K562 (cell line): ENCODE measurements around the gene KLK1. TPM values are rescaled to one million over a fixed set of nuclear protein-coding genes. Genes with fewer than 3 reads are reported as not detected.

Experiments used
- CEBPG ChIP-seq, 3 experiments: fragments of 200-800 bp in 1 of 3; sonication (Bioruptor generic) in 1 of 3; sonication (generic) in 1 of 3; formaldehyde crosslinking in 1 of 3; IDR thresholded peaks in 2 of 3; conservative IDR thresholded peaks in 1 of 3; 2 replicates each; pipeline versions ENCODE4 v1.6.1 to v1.8.0; 2016 to 2022; ENCODE audit warnings: missing compliant biosample characterization in 2 of 3, missing genetic modification characterization in 2 of 3, mild to moderate bottlenecking in 1 of 3, missing genetic modification reagents in 1 of 3
- FOXK1 ChIP-seq: sonication (generic); formaldehyde crosslinking; IDR thresholded peaks from 2 replicates; pipeline ENCODE4 v1.8.0; 2022; ENCODE audit warnings: missing genetic modification reagents, mild to moderate bottlenecking, borderline replicate concordance
- HDAC8 ChIP-seq: fragments of 450-650 bp; IDR thresholded peaks from 2 replicates; pipeline ENCODE4 v1.6.1; 2016; ENCODE audit warnings: mild to moderate bottlenecking, missing genetic modification characterization, moderate library complexity, missing compliant biosample characterization
- IRF2 ChIP-seq: sonication (generic); formaldehyde crosslinking; IDR thresholded peaks from 2 replicates; pipeline ENCODE4 v1.8.1; 2022; ENCODE audit warnings: mild to moderate bottlenecking, missing genetic modification reagents
- KAT2B ChIP-seq: IDR thresholded peaks from one replicate; pipeline ENCODE4 v1.6.1; 2012; ENCODE audit warnings: low read depth, mild to moderate bottlenecking, control low read depth, inconsistent platforms, low read length, moderate library complexity
- MYNN ChIP-seq, 2 experiments: sonication (generic); formaldehyde crosslinking in 1 of 2; IDR thresholded peaks; 2 replicates each; pipeline versions ENCODE4 v1.5.0 to v1.6.1; 2016 to 2020; ENCODE audit warnings: antibody characterized with exemption in 1 of 2, missing genetic modification reagents in 1 of 2
- NCOA4 ChIP-seq: fragments of 450-650 bp; IDR thresholded peaks from 2 replicates; pipeline ENCODE4 v1.6.1; 2018; ENCODE audit warnings: mild to moderate bottlenecking; ENCODE audit not compliant: partially characterized antibody
- NCOR1 ChIP-seq: fragments of 450-650 bp; IDR thresholded peaks from 2 replicates; pipeline ENCODE4 v1.6.1; 2016; ENCODE audit warnings: mild to moderate bottlenecking, moderate library complexity
- PHTF2 ChIP-seq: fragments of 250-450 bp; sonication (Bioruptor Pico); IDR thresholded peaks from 2 replicates; pipeline ENCODE4 v1.5.0; 2021; ENCODE audit warnings: mild to moderate bottlenecking
- RFX5 ChIP-seq: IDR thresholded peaks from 2 replicates; pipeline ENCODE4 v1.6.1; 2011; ENCODE audit warnings: low read depth, mild to moderate bottlenecking, improper control_type of control experiment, low read length
- ZFP1 ChIP-seq: fragments of 450-650 bp; formaldehyde crosslinking; IDR thresholded peaks from 2 replicates; pipeline ENCODE4 v1.4.0; 2020; ENCODE audit warnings: mild to moderate bottlenecking, mixed read lengths
- ZFP30 ChIP-seq: fragments of 250-450 bp; sonication (Bioruptor Pico); IDR thresholded peaks from 2 replicates; pipeline ENCODE4 v1.8.0; 2022; ENCODE audit warnings: moderate library complexity, mild to moderate bottlenecking, inconsistent platforms, borderline replicate concordance
- ZNF76 ChIP-seq: fragments of 250-450 bp; sonication (Bioruptor Pico); IDR thresholded peaks from 2 replicates; pipeline ENCODE4 v1.4.0; 2020; ENCODE audit warnings: mild to moderate bottlenecking, moderate library complexity, borderline replicate concordance
- polyA plus RNA-seq, 8 experiments: library from polyadenylated mRNA; depleted of rRNA in 4 of 8; stranded (reverse) in 5 of 8; unstranded in 3 of 8; fragments of >200 nt; fragmentation: Nextera tagmentation in 2 of 8; fragmentation: Illumina TruSeq in 1 of 8; extraction: Ambion mirVana in 2 of 8; extraction: Trizol in 1 of 8; gene quantifications; 2 replicates each; pipeline versions ENCODE4 v1.2.1 to v1.2.3, GENCODE V29; 2011 to 2014; ENCODE audit warnings: inconsistent platforms in 1 of 8, missing spikeins in 1 of 8
- total RNA-seq, 7 experiments: library from RNA; depleted of rRNA in 6 of 7; stranded (reverse); fragments of >200 nt in 6 of 7; fragmentation: Illumina TruSeq in 2 of 7; extraction: Trizol in 2 of 7; gene quantifications; 2 replicates each; pipeline versions ENCODE4 v1.2.1 to v1.2.3, GENCODE V29; 2011 to 2021; ENCODE audit warnings: low replicate concordance in 1 of 7
- TF ChIP-seq, protein P1 (sequence below): fragments of 250-450 bp; sonication (Bioruptor Pico); IDR thresholded peaks from 2 replicates; pipeline ENCODE4 v1.5.0; 2021
- TF ChIP-seq, protein P2 (sequence below): sonication (generic); formaldehyde crosslinking; IDR thresholded peaks from 2 replicates; pipeline ENCODE4 v1.8.0; 2022; ENCODE audit warnings: missing genetic modification reagents, mild to moderate bottlenecking, moderate library complexity, borderline replicate concordance
- TF ChIP-seq, protein P3 (sequence below): IDR thresholded peaks from 2 replicates; pipeline ENCODE4 v1.6.1; 2012; ENCODE audit warnings: low read depth, low read length, improper control_type of control experiment, borderline replicate concordance
- TF ChIP-seq, protein P4 (sequence below): fragments of 150-350 bp; conservative IDR thresholded peaks from 2 replicates; pipeline ENCODE4 v1.6.1; 2014; ENCODE audit warnings: low read length
- TF ChIP-seq, protein P5 (sequence below): fragments of 450-650 bp; formaldehyde crosslinking; IDR thresholded peaks from 2 replicates; pipeline ENCODE4 v1.4.0; 2020; ENCODE audit warnings: mild to moderate bottlenecking, moderate library complexity

Gene KLK1
- total and polyA plus RNA-seq, 9 of the 15 experiments (the other 6 are each of a cell fraction or from before 2014, with no cell fraction given), result 0.87 to 15.4 (median 9.1) TPM

DNA sequence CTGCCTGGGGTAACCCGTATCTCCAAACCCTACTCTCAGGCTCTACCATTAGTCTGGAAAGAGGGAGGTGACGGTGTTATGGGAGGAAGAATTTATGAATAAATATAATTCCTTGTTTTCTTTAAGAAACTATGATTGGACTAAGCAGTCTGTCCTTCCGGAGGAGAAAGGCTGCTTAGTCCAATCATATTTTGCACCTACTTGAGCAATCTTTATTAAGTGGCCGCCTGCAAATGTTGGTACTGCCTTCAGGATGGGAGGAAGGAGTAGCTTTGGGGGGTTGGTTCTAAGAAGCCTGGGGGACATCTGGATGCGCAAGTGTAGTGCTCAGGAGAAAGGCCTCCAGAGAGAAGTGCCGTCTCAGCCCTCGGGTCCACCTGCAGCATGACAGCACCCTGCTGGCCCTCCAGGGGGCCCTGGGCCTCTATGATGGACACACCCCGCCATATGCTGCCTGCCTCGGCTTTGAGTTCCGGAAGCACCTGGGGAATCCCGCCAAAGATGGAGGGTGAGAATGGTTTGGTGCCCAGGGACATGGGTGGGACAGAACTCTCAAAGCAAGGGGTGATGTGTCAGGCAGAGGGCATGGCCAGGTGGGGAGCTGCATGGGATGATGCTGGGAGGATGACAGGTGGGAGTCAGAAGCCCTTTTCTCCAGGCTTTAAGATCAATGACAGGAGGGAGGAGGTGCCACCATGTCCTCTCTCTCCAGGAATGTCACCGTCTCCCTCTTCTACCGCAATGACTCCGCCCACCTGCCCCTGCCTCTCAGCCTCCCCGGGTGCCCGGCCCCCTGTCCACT lies 29.3 kb downstream of the KLK1 start (continued):
- no peak; the same call in 1 of the 2 replicates for TF ChIP-seq CEBPG (CRISPR knock-in tag; IDR thresholded peaks at IDR 0.05)
- no peak for TF ChIP-seq CEBPG (tag; conservative IDR thresholded peaks at IDR 0.05 in 1 of 2, IDR thresholded peaks at IDR 0.05 in 1 of 2)
- TF ChIP-seq HDAC8, result no peak
- TF ChIP-seq FOXK1 (CRISPR knock-in tag), result no peak
- no peak for TF ChIP-seq PHTF2 (CRISPR knock-in tag)
- no peak for TF ChIP-seq ZNF76
- TF ChIP-seq, protein P1, sequence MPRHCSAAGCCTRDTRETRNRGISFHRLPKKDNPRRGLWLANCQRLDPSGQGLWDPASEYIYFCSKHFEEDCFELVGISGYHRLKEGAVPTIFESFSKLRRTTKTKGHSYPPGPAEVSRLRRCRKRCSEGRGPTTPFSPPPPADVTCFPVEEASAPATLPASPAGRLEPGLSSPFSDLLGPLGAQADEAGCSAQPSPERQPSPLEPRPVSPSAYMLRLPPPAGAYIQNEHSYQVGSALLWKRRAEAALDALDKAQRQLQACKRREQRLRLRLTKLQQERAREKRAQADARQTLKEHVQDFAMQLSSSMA (CRISPR knock-in tag), result no peak; the same call in 1 of the 2 replicates
- no peak for TF ChIP-seq KAT2B
- TF ChIP-seq, protein P2, sequence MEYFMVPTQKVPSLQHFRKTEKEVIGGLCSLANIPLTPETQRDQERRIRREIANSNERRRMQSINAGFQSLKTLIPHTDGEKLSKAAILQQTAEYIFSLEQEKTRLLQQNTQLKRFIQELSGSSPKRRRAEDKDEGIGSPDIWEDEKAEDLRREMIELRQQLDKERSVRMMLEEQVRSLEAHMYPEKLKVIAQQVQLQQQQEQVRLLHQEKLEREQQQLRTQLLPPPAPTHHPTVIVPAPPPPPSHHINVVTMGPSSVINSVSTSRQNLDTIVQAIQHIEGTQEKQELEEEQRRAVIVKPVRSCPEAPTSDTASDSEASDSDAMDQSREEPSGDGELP (CRISPR knock-in tag), result peak; percentile 50; the same call in 1 of the 2 replicates
- TF ChIP-seq, protein P3, sequence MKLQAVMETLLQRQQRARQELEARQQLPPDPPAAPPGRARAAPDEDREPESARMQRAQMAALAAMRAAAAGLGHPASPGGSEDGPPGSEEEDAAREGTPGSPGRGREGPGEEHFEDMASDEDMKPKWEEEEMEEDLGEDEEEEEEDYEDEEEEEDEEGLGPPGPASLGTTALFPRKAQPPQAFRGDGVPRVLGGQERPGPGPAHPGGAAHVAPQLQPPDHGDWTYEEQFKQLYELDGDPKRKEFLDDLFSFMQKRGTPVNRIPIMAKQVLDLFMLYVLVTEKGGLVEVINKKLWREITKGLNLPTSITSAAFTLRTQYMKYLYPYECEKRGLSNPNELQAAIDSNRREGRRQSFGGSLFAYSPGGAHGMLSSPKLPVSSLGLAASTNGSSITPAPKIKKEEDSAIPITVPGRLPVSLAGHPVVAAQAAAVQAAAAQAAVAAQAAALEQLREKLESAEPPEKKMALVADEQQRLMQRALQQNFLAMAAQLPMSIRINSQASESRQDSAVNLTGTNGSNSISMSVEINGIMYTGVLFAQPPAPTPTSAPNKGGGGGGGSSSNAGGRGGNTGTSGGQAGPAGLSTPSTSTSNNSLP, result no peak
- TF ChIP-seq MYNN (IDR thresholded peaks at IDR 0.05), result no peak; the same call in 1 of the 2 replicates
- TF ChIP-seq MYNN (CRISPR knock-in tag; IDR thresholded peaks at IDR 0.05), result no peak
- TF ChIP-seq, protein P4, sequence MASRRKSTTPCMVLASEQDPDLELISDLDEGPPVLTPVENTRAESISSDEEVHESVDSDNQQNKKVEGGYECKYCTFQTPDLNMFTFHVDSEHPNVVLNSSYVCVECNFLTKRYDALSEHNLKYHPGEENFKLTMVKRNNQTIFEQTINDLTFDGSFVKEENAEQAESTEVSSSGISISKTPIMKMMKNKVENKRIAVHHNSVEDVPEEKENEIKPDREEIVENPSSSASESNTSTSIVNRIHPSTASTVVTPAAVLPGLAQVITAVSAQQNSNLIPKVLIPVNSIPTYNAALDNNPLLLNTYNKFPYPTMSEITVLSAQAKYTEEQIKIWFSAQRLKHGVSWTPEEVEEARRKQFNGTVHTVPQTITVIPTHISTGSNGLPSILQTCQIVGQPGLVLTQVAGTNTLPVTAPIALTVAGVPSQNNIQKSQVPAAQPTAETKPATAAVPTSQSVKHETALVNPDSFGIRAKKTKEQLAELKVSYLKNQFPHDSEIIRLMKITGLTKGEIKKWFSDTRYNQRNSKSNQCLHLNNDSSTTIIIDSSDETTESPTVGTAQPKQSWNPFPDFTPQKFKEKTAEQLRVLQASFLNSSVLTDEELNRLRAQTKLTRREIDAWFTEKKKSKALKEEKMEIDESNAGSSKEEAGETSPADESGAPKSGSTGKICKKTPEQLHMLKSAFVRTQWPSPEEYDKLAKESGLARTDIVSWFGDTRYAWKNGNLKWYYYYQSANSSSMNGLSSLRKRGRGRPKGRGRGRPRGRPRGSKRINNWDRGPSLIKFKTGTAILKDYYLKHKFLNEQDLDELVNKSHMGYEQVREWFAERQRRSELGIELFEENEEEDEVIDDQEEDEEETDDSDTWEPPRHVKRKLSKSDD, result no peak
- TF ChIP-seq ZFP1 (CRISPR knock-in tag), result no peak
- no peak for TF ChIP-seq NCOA4
- no peak for TF ChIP-seq ZFP30
- no peak for TF ChIP-seq RFX5
- TF ChIP-seq, protein P5, sequence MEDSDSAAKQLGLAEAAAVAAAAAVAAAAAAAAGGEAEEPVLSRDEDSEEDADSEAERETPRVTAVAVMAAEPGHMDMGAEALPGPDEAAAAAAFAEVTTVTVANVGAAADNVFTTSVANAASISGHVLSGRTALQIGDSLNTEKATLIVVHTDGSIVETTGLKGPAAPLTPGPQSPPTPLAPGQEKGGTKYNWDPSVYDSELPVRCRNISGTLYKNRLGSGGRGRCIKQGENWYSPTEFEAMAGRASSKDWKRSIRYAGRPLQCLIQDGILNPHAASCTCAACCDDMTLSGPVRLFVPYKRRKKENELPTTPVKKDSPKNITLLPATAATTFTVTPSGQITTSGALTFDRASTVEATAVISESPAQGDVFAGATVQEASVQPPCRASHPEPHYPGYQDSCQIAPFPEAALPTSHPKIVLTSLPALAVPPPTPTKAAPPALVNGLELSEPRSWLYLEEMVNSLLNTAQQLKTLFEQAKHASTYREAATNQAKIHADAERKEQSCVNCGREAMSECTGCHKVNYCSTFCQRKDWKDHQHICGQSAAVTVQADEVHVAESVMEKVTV (CRISPR knock-in tag), result peak; percentile 27; the same call in 1 of the 2 replicates
- TF ChIP-seq NCOR1, result no peak
- TF ChIP-seq IRF2, result no peak
